GM11168 (cell line): ENCODE data around the gene RGS19.

Experiments
- in situ Hi-C: fragments of 300-500 bp; cut with MboI; formaldehyde crosslinking; loops from one replicate; pipeline ENCODE4 v1.12.0; 2022; ENCODE audit warnings: low sequenced_read_pairs; ENCODE audit not compliant: unreplicated experiment

Gene RGS19

GRCh38 chr20:64078934-64079272, 415 bp downstream of the RGS19 start:
- in situ Hi-C loops = no loop called here

DNA sequence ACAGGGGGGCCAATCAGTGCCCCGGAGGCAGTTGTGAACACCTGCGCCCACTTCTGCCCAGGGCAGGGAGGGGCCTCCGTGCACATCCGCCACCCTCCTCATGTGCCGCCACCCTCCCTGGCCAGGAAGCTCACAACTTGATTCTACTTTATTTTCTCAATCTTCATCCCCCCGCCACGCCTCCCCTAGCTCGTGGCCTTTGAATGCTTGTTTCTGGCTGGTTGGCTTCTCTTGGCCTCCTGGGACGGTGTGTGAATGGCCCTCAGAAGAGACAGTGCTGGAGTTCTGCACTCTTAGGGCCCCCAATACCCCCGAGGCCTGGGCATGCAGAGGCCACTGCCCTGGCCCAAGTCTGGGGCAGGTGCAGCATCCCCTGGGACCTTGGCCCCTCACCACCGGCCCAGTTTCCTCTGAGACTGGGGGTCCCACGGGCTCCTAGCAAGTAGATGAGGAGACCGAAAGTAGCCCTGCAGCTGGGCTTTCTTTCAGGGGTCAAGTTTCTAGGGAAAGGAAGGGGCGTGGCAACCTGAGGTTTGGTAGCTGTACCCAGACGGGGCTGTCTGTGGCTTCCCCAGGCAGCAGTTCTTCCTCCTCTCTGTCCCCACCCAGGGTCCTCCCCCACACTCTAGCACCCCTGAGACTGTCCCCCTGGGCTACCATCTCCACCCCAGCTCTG, 1.3 kb downstream of the RGS19 start:
- in situ Hi-C loops = no loop called here

GRCh38 chr20:64077541-64077875, 1.8 kb downstream of the RGS19 start:
- in situ Hi-C loops = no loop called here

- in situ Hi-C loops = no loop called here
Observed at GRCh38 chr20:64077094-64077493, 2.2 kb downstream of the RGS19 start.

- in situ Hi-C loops = no loop called here
Observed at GRCh38 chr20:64076061-64076997, 3.0 kb downstream of the RGS19 start.

GRCh38 chr20:64075556-64075955, 3.8 kb downstream of the RGS19 start:
- in situ Hi-C loops = no loop called here

- in situ Hi-C loops = no loop called here
Observed at GRCh38 chr20:64074963-64075362, 4.4 kb downstream of the RGS19 start.

DNA sequence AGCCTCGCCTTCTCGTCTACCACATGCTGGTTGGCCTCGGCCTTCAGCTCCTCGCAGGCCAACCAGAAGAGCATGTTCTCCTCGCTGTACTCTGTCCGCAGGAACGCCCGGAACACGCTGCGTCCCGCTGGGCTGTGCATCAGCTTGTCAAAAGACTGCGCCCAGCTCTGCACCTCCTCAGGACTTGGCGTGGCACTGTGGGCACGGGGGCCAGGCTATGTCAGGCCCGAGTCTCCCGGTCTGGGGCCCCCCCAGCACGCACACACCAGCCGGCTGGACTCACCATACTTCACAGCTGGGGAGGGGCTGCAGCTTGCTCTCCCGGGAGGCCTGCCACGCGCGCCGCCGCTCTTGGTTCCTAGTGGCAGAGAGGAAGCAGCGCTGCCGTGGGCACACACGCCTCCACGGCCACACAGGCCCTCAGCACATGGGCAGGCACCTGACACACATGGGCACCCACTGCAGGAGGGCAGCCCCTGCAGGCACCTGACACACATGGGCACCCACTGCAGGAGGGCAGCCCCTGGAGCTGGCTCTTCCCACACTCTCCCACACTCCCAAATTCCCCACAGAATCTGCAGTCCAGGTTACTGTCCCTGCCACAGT, 5.0 kb downstream of the RGS19 start:
- in situ Hi-C loops = no loop called here

DNA sequence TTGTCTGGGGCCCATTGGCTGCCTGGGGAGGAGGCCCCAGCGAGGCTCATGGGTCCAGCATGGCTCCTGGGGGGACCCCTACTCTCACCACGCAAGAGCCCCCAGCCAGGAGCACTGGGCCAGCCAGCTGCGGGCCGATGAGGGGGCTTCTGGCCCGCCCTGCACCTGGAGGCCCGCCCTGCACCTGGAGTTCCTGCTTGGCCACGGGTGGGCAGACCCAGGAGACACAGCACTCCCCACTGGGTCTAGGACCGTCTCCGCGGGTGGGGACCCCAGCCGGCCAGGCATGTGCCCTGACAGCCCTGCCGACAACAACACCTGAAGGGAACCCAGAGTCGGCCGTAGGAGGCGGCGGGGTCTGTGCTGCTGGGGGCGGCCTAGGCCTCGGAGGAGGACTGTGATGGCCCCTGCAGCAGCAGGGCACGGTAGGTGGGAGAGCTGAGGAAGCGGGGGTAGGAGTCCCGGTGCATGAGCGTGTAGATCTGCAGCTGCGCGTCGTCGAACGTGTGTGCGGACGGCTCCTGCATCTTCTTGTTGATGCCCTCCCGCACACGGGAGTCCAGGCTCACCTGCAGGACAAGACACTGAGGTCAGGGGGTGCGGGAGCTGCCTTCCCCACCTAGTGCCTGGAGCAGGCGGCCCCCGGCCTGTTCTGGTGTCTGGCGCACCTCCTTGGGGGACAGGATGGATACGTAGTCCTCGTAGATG, 5.7 kb downstream of the RGS19 start:
- in situ Hi-C loops = no loop called here

- in situ Hi-C loops = no loop called here
Observed at GRCh38 chr20:64072498-64073063, 6.7 kb downstream of the RGS19 start.

- in situ Hi-C loops = no loop called here
Observed at GRCh38 chr20:64071341-64072332, 7.7 kb downstream of the RGS19 start.

DNA sequence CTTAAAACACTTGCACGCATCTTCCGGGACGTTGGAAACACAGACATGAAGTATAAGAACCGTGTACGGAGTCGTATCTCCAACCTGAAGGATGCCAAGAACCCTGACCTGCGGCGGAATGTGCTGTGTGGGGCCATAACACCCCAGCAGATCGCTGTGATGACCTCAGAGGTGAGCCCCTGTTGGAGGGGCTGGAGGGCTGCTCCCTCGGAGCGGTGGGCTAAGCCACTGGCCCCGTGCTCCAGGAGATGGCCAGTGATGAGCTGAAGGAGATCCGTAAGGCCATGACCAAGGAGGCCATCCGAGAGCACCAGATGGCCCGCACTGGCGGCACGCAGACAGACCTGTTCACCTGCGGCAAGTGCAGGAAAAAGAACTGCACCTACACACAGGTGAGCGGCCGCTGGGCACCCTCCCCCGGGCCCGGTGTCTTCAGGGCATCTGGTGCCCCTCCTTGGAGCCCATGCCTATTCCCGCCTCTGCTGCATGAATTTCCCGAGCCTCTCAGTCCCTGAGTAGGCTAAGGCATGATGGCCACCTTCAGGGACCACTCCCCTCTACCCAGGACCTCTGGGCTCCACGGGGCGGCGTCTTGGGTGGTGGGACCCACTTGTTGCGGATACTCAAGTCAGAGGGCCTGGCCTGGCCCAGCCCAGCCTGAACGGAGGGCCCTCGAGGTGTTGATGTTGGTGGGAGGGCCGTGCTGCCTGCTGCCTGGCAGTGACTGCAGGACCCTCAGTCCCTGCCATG, 8.9 kb downstream of the RGS19 start:
- in situ Hi-C loops = no loop called here

GRCh38 chr20:64069614-64070243, 9.6 kb downstream of the RGS19 start:
- in situ Hi-C loops = no loop called here

DNA sequence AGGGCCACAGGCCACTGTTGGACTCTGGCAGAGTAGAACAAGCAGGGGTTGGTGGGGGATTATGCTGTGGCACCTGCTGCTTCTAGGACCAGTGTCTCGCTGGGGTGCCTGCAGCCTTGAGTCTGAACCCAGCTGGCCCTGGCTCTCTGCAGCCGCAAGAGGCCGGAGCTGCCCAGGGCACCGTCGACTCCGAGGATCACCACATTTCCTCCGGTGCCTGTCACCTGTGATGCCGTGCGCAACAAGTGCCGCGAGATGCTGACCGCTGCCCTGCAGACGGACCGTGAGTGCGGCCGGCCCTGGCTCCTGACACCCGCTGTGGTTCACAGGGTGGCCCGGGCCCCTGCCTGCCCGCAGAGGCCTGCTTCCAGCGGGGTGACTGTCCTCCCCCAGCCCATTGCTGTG, 10.1 kb downstream of the RGS19 start:
- in situ Hi-C loops = no loop called here

GRCh38 chr20:64068386-64069208, 10.7 kb downstream of the RGS19 start:
- in situ Hi-C loops = no loop called here

GRCh38 chr20:64067733-64068307, 11.5 kb downstream of the RGS19 start:
- in situ Hi-C loops = no loop called here
